Medulla oblongata (tissue), 1 donor: ENCODE measurements around the gene CEBPB.
A peak's percentile ranks its signal among the peaks of the same experiment; 100 is the strongest.
"Not testable (repeated sequence)": the region's sequence is repeated elsewhere in the genome, so short reads cannot be mapped to it uniquely, and the experiment has no call there.

Experiments
- DNase-seq: peaks from one replicate; pipeline ENCODE4 v3.0.0-alpha.2; 2015; ENCODE audit errors: extremely low spot score

CEBPB gene

GRCh38 chr20:50193199-50193835 lies 2.7 kb downstream of the CEBPB start:
- peak; percentile 40 for DNase-seq

GRCh38 chr20:50193836-50194421 lies 3.3 kb downstream of the CEBPB start:
- DNase-seq: peak; percentile 42

- DNase-seq: no peak
Measured at GRCh38 chr20:50194422-50194830, 3.8 kb downstream of the CEBPB start.

- no peak for DNase-seq
Measured at GRCh38 chr20:50194831-50195523, 4.3 kb downstream of the CEBPB start.

GRCh38 chr20:50195524-50196120 lies 5.0 kb downstream of the CEBPB start:
- DNase-seq: no peak

GRCh38 chr20:50196248-50196647 lies 5.6 kb downstream of the CEBPB start:
- no peak for DNase-seq

GRCh38 chr20:50196896-50197295 lies 6.3 kb downstream of the CEBPB start:
- no peak for DNase-seq

- no peak for DNase-seq
Measured at GRCh38 chr20:50197463-50198179, 7.0 kb downstream of the CEBPB start.

- DNase-seq: no peak
Measured at GRCh38 chr20:50198180-50198666, 7.6 kb downstream of the CEBPB start.

- no peak for DNase-seq
Measured at GRCh38 chr20:50198716-50199115, 8.1 kb downstream of the CEBPB start.

GRCh38 chr20:50199703-50200102 lies 9.1 kb downstream of the CEBPB start:
- no peak for DNase-seq

- no peak for DNase-seq
Measured at GRCh38 chr20:50200482-50201104, 10.0 kb downstream of the CEBPB start.

GRCh38 chr20:50201710-50202109 lies 11.1 kb downstream of the CEBPB start:
- not testable (repeated sequence) for DNase-seq

GRCh38 chr20:50202677-50203076 lies 12.0 kb downstream of the CEBPB start:
- DNase-seq: no peak

GRCh38 chr20:50203951-50204937 lies 13.6 kb downstream of the CEBPB start:
- DNase-seq: no peak

GRCh38 chr20:50207026-50207425 lies 16.4 kb downstream of the CEBPB start:
- DNase-seq: no peak

GRCh38 chr20:50208085-50208491 lies 17.5 kb downstream of the CEBPB start:
- no peak for DNase-seq

GRCh38 chr20:50208815-50209214 lies 18.2 kb downstream of the CEBPB start:
- not testable (repeated sequence) for DNase-seq

GRCh38 chr20:50210066-50210619 lies 19.5 kb downstream of the CEBPB start:
- no peak for DNase-seq

- DNase-seq: no peak
Measured at GRCh38 chr20:50211091-50211490, 20.5 kb downstream of the CEBPB start.
